ENCODE results near the gene TMEM150A. TPM values are rescaled to one million over a fixed set of nuclear protein-coding genes. Genes with fewer than 3 reads are reported as not detected.
"Not testable (repeated sequence)": the region's sequence is repeated elsewhere in the genome, so short reads cannot be mapped to it uniquely, and the experiment has no call there.

The TMEM150A gene
- total and polyA plus RNA-seq, 7 donors = 7.4 to 29.9 (median 18.4) TPM

DNA sequence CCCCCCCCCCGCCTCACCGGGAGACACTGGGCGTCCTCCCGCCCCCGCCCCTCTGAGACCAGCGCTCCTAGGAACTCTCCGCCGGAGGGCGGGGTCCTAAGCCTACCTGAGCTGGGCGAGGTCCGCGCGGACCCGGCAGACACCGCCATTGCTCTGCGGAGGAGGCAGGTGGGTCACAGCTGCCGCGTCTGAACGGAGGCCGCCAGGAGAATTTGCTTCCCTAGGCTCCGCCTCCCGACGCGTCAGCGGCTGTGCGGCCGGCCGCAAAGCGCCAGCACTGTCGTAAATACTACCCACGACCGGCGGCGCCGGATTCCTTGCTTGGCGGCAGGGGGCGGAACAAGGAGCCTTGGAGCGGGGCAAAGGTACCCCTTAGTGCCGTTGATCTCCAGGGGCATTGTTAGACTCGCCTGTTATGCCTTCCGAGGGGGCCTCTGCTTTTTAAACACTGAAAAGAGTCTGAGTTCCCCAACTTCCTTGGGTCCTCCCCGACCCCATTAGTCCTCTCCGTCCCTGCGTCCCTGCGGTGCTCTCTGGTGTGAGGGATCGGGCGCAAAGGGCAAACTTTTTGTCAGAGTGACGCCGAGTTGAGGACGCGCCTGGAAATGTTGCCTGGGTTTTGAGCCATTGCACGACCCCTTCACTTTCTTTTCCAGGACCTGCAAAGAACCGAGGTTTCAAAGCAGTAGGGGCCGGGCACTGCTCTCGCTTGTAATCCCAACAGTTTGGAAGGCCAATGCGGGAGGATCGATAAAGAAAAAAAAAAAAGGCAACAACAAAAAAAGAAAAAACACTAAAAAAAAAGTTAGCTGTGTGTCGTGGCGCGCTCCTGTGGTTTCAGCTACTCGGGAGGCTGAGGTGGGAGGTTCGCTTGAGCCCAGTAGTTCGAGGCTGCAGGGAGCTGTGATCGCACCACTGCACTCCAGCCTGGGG is 41.0 kb downstream of the TMEM150A start, which contains the start of gene GGCX:
Gene GGCX, minus strand, starts transcription at position 214 of the 933 bp plus-strand sequence. Its CDS starts 65 bp downstream, at position 149.
- peaks cover 0 to 23% (median 17%) of the 10 kb centered on the region in 4 donors for H3K4me1 ChIP-seq
- H3K27me3 ChIP-seq = no peaks in the 10 kb centered on the region
- WGBS, 2 donors = 2 to 3% methylated on average over 64 of the region's 64 CpGs
- peak within 1 kb of the TSS; percentile 85 to 90 (median 88) for H3K27ac ChIP-seq
- intact Hi-C loops (cut with DNase I) = loop anchor here (2.0 to 5.0 kb wide), 2 partner anchors 21 to 41 kb away; partner anchors contain the start of gene TMEM150A
- peak; percentile 97 for DNase-seq
- peak within 1 kb of the TSS; percentile 67 to 86 (median 78) for H3K4me3 ChIP-seq
- H3K36me3 ChIP-seq = peaks cover 0 to 24% (median 3%) of the 10 kb centered on the region in 4 donors
- TF ChIP-seq EP300 (IDR thresholded peaks at IDR 0.05) (peak in 1 of 4 donors; percentile 69), POLR2AphosphoS5 (IDR thresholded peaks at IDR 0.05) (peak; percentile 85 to 93 (median 90)), POLR2A (IDR thresholded peaks at IDR 0.05) (peak; percentile 75 to 83)
- TF ChIP-seq, protein P1, sequence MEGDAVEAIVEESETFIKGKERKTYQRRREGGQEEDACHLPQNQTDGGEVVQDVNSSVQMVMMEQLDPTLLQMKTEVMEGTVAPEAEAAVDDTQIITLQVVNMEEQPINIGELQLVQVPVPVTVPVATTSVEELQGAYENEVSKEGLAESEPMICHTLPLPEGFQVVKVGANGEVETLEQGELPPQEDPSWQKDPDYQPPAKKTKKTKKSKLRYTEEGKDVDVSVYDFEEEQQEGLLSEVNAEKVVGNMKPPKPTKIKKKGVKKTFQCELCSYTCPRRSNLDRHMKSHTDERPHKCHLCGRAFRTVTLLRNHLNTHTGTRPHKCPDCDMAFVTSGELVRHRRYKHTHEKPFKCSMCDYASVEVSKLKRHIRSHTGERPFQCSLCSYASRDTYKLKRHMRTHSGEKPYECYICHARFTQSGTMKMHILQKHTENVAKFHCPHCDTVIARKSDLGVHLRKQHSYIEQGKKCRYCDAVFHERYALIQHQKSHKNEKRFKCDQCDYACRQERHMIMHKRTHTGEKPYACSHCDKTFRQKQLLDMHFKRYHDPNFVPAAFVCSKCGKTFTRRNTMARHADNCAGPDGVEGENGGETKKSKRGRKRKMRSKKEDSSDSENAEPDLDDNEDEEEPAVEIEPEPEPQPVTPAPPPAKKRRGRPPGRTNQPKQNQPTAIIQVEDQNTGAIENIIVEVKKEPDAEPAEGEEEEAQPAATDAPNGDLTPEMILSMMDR (IDR thresholded peaks at IDR 0.05) = peak in 1 of 4 experiments; percentile 26
- no peaks in the 10 kb centered on the region for H3K9me3 ChIP-seq

DNA sequence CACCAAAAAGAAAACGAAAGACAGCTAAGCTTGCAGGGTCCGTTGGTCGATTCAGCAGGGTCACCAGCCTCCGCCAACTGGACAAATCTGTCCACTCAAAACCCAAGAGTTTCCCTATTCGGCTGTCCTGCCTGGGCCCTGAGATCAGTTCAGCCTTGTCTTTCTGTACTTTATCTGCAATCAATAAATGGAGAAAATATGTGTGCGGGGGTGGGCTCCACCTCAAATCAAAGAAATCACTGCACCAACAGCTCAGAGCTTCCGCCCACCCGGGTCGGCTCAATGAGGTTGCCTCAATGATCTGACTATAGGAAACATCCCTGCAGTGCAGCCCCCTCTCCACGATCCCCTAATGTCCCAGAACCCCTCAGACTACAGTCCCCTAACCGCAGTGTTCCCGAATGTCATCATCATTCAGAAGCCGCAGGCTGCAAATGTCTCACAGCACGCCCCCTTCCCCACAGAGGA is 41.7 kb downstream of the TMEM150A start:
- DNase-seq = no peak
- H3K4me1 ChIP-seq = peaks cover 0 to 23% (median 17%) of the 10 kb centered on the region in 4 donors
- TF ChIP-seq, protein P1 (IDR thresholded peaks at IDR 0.05) = no peak
- intact Hi-C loops (cut with DNase I) = loop anchor here (2.0 to 5.0 kb wide), 2 partner anchors 20 to 41 kb away; partner anchors contain the start of gene TMEM150A
- H3K4me3 ChIP-seq = peak overlapping the region; percentile 67 to 86 (median 78)
- H3K27ac ChIP-seq = peak overlapping the region; percentile 85 to 90 (median 88)
- 2 to 7% methylated on average over 14 of the region's 14 CpGs for WGBS, 2 donors
- H3K36me3 ChIP-seq = peaks cover 0 to 31% (median 3%) of the 10 kb centered on the region in 4 donors
- H3K9me3 ChIP-seq = no peaks in the 10 kb centered on the region
- no peaks in the 10 kb centered on the region for H3K27me3 ChIP-seq

DNA sequence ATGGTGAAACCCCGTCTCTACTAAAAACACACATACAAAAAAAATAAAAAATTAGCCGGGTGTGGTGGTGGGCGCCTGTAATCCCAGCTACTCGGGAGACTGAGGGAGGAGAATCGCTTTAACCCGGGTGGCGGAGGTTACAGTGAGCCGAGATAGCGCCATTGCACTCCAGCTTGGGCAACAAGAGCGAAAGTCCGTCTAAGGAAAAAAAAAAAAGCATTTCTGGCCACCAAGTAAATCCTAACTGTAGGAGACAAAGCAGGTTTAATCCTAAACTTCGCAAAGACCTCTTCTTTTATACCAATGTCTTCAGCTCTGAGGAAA is 42.1 kb downstream of the TMEM150A start:
- not testable (repeated sequence) for H3K27me3 ChIP-seq, H3K9me3 ChIP-seq, DNase-seq
- H3K36me3 ChIP-seq = peaks cover 0 to 36% (median 6%) of the 10 kb centered on the region in 4 donors
- intact Hi-C loops (cut with DNase I) = loop anchor here (2.0 to 5.0 kb wide), 2 partner anchors 20 to 42 kb away; partner anchors contain the start of gene TMEM150A
- 82 to 89% methylated on average over 12 of the region's 12 CpGs for WGBS, 2 donors
- peak overlapping the region in 3 of 4 donors; percentile 85 to 90 (median 88) for H3K27ac ChIP-seq
- peak overlapping the region in 3 of 4 donors; percentile 67 to 86 (median 79) for H3K4me3 ChIP-seq
- H3K4me1 ChIP-seq = peaks cover 0 to 23% (median 17%) of the 10 kb centered on the region in 4 donors

DNA sequence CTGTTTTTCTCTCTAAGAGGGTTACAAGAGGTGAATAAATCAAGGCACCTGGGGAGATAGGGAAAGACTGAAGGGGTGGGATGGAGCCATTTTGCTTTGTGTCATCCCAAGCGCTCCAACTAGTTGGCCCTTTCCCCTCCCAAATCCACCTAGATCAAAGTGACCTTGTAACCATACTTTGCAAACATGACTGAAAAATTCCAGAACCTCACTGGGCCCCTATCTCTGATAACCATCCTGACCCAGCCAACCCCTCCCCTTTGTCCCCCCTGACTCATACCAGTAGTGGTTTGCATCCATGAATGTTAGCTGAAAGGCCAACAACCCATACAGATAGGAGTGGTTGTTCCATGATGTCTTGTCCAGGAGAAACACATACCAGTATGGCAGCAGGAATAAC is 44.3 kb downstream of the TMEM150A start:
- intact Hi-C loops (cut with DNase I) = no loop called here
- 97 to 100% methylated on average over 1 of the region's 1 CpG for WGBS, 2 donors

More for the DNA sequence above, 44.3 kb downstream of the TMEM150A start:
- Histone ChIP-seq H3K4me3 (no peak overlapping the region), H3K36me3 (peaks cover 11 to 58% (median 24%) of the 10 kb centered on the region in 4 donors), H3K9me3 (no peaks in the 10 kb centered on the region), H3K27ac (no peak overlapping the region), H3K27me3 (no peaks in the 10 kb centered on the region), H3K4me1 (peaks cover 0 to 23% (median 17%) of the 10 kb centered on the region in 4 donors)
- DNase-seq = no peak
- TF ChIP-seq, protein P1 (IDR thresholded peaks at IDR 0.05) = no peak
- TF ChIP-seq EP300 (IDR thresholded peaks at IDR 0.05) = no peak
- TF ChIP-seq POLR2A (IDR thresholded peaks at IDR 0.05) = no peak
- no peak for TF ChIP-seq POLR2AphosphoS5 (IDR thresholded peaks at IDR 0.05)

All from sigmoid colon (tissue), 7 donors.